Endothelial cell of umbilical vein (primary cell): ENCODE data around the gene C12orf57. TPM values are rescaled to one million over a fixed set of nuclear protein-coding genes. Genes with fewer than 3 reads are reported as not detected.

Source experiments
- BruUV-seq: library from RNA; stranded (reverse); fragments of 400-500 nt; replicated peaks from 2 replicates; lab custom pipeline; 2021; lab: Mats Ljungman, UMichigan
- CTCF ChIA-PET: fragments of 300-600, 350-600 bp; sonication (Branson Sonifier 250); formaldehyde crosslinking; loops from one replicate; lab custom pipeline; 2021; ENCODE audit warnings: antibody characterized with exemption, inconsistent platforms; lab: Charles Lee
- POLR2A ChIA-PET: fragments of 300-600, 350-600 bp; sonication (Branson Sonifier 250); formaldehyde crosslinking; loops from one replicate; lab custom pipeline; 2021; ENCODE audit warnings: antibody characterized with exemption, inconsistent platforms; lab: Charles Lee
- DNase-seq: peaks from one replicate; pipeline ENCODE4 v3.0.0-alpha.2; 2011; ENCODE audit warnings: low read depth, low spot score
- FAIRE-seq: peaks from 2 replicates; lab custom pipeline; 2011; peaks lifted over from hg19 to GRCh38; lab: Jason Lieb, UNC
- H2AFZ ChIP-seq: 2 replicates; pipeline ENCODE4 v1.6.0; 2012; ENCODE audit warnings: low read depth, low read length, control low read depth, inconsistent platforms
- H3K27ac ChIP-seq: 2 replicates; pipeline ENCODE4 v1.5.1; 2011; ENCODE audit warnings: low read depth, mild to moderate bottlenecking, control low read depth, low read length, moderate library complexity; ENCODE audit not compliant: insufficient read depth
- H3K27me3 ChIP-seq, 2 experiments: 2 replicates each; pipeline versions ENCODE4 v1.6.0 to v1.6.1; 2011; ENCODE audit warnings: low read length in 2 of 2, mixed read lengths in 1 of 2; ENCODE audit not compliant: control insufficient read depth in 2 of 2, insufficient read depth in 2 of 2
- H3K36me3 ChIP-seq, 2 experiments: 2 replicates in 1 of 2; 3 replicates in 1 of 2; pipeline ENCODE4 v1.5.1; 2011; ENCODE audit warnings: low read length in 2 of 2, mild to moderate bottlenecking in 1 of 2, moderate library complexity in 1 of 2; ENCODE audit not compliant: control insufficient read depth in 2 of 2, insufficient read depth in 2 of 2; ENCODE audit errors: extremely low read depth in 1 of 2
- H3K4me1 ChIP-seq: 3 replicates; pipeline ENCODE4 v1.5.1; 2011; ENCODE audit warnings: mild to moderate bottlenecking, low read length; ENCODE audit not compliant: control insufficient read depth, insufficient read depth; ENCODE audit errors: extremely low read depth
- H3K4me2 ChIP-seq: 2 replicates; pipeline ENCODE4 v1.6.1; 2011; ENCODE audit warnings: low read length, control low read depth, mixed read lengths; ENCODE audit not compliant: insufficient read depth
- H3K4me3 ChIP-seq, 3 experiments: fragments of 200-600 bp in 1 of 3; sonication (generic), shearing (Covaris generic) in 1 of 3; replicated peaks in 1 of 3; 2 replicates each; pipeline ENCODE4 v1.5.1; 2011 to 2016; ENCODE audit warnings: control low read depth in 3 of 3, low read length in 3 of 3, mild to moderate bottlenecking in 2 of 3, inconsistent platforms in 1 of 3, low read depth in 1 of 3, moderate library complexity in 1 of 3; ENCODE audit not compliant: insufficient read depth in 1 of 3
- H3K79me2 ChIP-seq: 2 replicates; pipeline ENCODE4 v1.6.0; 2012; ENCODE audit warnings: low read length, inconsistent platforms; ENCODE audit not compliant: control insufficient read depth, insufficient read depth
- H3K9ac ChIP-seq: replicated peaks from 2 replicates; pipeline ENCODE3; 2011; ENCODE audit warnings: low read length, control low read depth; ENCODE audit not compliant: insufficient read depth; ENCODE audit errors: extremely low read depth
- H3K9me1 ChIP-seq: replicated peaks from 3 replicates; pipeline ENCODE4 v1.6.0; 2011; ENCODE audit warnings: mild to moderate bottlenecking, low read length; ENCODE audit not compliant: control insufficient read depth, insufficient read depth; ENCODE audit errors: extremely low read depth
- H3K9me3 ChIP-seq: replicated peaks from 2 replicates; pipeline ENCODE4 v1.5.1; 2012; ENCODE audit warnings: low read length, inconsistent platforms; ENCODE audit not compliant: control insufficient read depth, insufficient read depth
- H4K20me1 ChIP-seq: replicated peaks from 2 replicates; pipeline ENCODE3; 2011; ENCODE audit warnings: mild to moderate bottlenecking, low read length; ENCODE audit not compliant: control insufficient read depth, insufficient read depth; ENCODE audit errors: extremely low read depth
- CTCF ChIP-seq, 2 donors: IDR thresholded peaks; 1 replicate in 1 of 2; 2 replicates in 1 of 2; pipeline ENCODE4 v1.5.1; 2011; ENCODE audit warnings: low read length in 2 of 2, mild to moderate bottlenecking in 2 of 2, moderate library complexity in 2 of 2, control low read depth in 1 of 2, inconsistent platforms in 1 of 2, low read depth in 1 of 2; ENCODE audit not compliant: insufficient read depth in 1 of 2; ENCODE audit errors: extremely low read depth in 1 of 2
- EZH2 ChIP-seq: IDR thresholded peaks from 2 replicates; pipeline ENCODE4 v1.6.1; 2012; ENCODE audit warnings: borderline replicate concordance, low read depth, mild to moderate bottlenecking, moderate library complexity, low read length, inconsistent platforms; ENCODE audit not compliant: severe bottlenecking
- FOS ChIP-seq: IDR thresholded peaks from 2 replicates; pipeline ENCODE4 v1.6.1; 2011; ENCODE audit warnings: mild to moderate bottlenecking, low read length, moderate library complexity, borderline replicate concordance; ENCODE audit not compliant: insufficient read depth
- GATA2 ChIP-seq: IDR thresholded peaks from 2 replicates; pipeline ENCODE4 v1.7.0; 2011; ENCODE audit warnings: low read depth, mild to moderate bottlenecking, moderate library complexity, mixed read lengths, low read length; ENCODE audit not compliant: insufficient read length, insufficient read depth
- JUN ChIP-seq: IDR thresholded peaks from 2 replicates; pipeline ENCODE4 v1.6.1; 2011; ENCODE audit warnings: borderline replicate concordance, low read depth; ENCODE audit not compliant: insufficient read length, insufficient read depth
- POLR2A ChIP-seq: IDR thresholded peaks from 2 replicates; pipeline ENCODE4 v1.6.1; 2012; ENCODE audit warnings: low read depth, mild to moderate bottlenecking, control low read depth, low read length
- dilution Hi-C: fragments of 300-500 bp; cut with MboI; formaldehyde crosslinking; loops from one replicate; pipeline ENCODE4 v1.15.0; 2019; ENCODE audit warnings: low sequenced_read_pairs; ENCODE audit not compliant: extremely low pct_ligation_motif_present
- intact Hi-C: fragments of 100-400 bp; cut with micrococcal nuclease; formaldehyde crosslinking; loops from one replicate; pipeline ENCODE4 v1.10.0; 2022
- polyA plus RNA-seq, 4 experiments: library from polyadenylated mRNA; depleted of rRNA in 3 of 4; stranded (reverse) in 3 of 4; unstranded in 1 of 4; fragments of >200 nt; gene quantifications; 2 replicates each; pipeline versions ENCODE4 v1.2.1 to v1.2.3, GENCODE V29; 2011 to 2012; ENCODE audit warnings: missing spikeins in 1 of 4
- total RNA-seq: library from RNA; stranded (reverse); gene quantifications from 2 replicates; pipeline ENCODE4 v1.2.3, GENCODE V29; 2021

C12orf57 gene
- total and polyA plus RNA-seq, 2 donors (not counting 3 experiments of a cell fraction or from before 2014, with no cell fraction given), result 167 to 729 TPM

- H3K27me3 ChIP-seq, result no peaks in the 10 kb centered on the region
- no peak overlapping the region for H3K4me2 ChIP-seq
- BruUV-seq, result no TSS peak
- H3K9me3 ChIP-seq, result no peaks in the 10 kb centered on the region
- intact Hi-C loops, result no loop called here
- POLR2A ChIA-PET, result no interaction called here
- no peaks in the 10 kb centered on the region for H3K9me1 ChIP-seq
- H3K4me3 ChIP-seq, result no peak overlapping the region
- H2AFZ ChIP-seq, result no peak overlapping the region
- peaks cover 11% of the 10 kb centered on the region for H3K4me1 ChIP-seq
- FAIRE-seq (no peak), DNase-seq (no peak)
- no peak overlapping the region for H3K27ac ChIP-seq
- H3K36me3 ChIP-seq, result no peaks in the 10 kb centered on the region
- H3K79me2 ChIP-seq, result no peaks in the 10 kb centered on the region
- no peak overlapping the region for H3K9ac ChIP-seq
- TF ChIP-seq FOS (no peak), GATA2 (no peak), POLR2A (no peak), CTCF (IDR thresholded peaks at IDR 0.05; ENCODE audit: extremely low read depth in 1 of 2, insufficient read depth in 1 of 2, low read depth in 1 of 2, low read length in 2 of 2) (no peak), JUN (no peak), EZH2 (no peak)
- CTCF ChIA-PET, result interaction anchor here (0.8 to 2.3 kb wide), 4 partner anchors 13 to 43 kb away, joined by 4 to 7 read pairs (median 5); no protein-coding TSS in a partner anchor
- H4K20me1 ChIP-seq, result no peaks in the 10 kb centered on the region
- dilution Hi-C loops, result no loop called here
Measured at GRCh38 chr12:6912164-6912935, 31.5 kb upstream of the C12orf57 start.
